ENCODE data around the gene SOX6. TPM values are rescaled to one million over a fixed set of nuclear protein-coding genes. Genes with fewer than 3 reads are reported as not detected.

Gene SOX6
- total and polyA plus RNA-seq, 2 of the 13 experiments (the other 11 are each of a cell fraction or from before 2014, with no cell fraction given), result 2.6 to 11.2 TPM

- TF ChIP-seq, protein P1, sequence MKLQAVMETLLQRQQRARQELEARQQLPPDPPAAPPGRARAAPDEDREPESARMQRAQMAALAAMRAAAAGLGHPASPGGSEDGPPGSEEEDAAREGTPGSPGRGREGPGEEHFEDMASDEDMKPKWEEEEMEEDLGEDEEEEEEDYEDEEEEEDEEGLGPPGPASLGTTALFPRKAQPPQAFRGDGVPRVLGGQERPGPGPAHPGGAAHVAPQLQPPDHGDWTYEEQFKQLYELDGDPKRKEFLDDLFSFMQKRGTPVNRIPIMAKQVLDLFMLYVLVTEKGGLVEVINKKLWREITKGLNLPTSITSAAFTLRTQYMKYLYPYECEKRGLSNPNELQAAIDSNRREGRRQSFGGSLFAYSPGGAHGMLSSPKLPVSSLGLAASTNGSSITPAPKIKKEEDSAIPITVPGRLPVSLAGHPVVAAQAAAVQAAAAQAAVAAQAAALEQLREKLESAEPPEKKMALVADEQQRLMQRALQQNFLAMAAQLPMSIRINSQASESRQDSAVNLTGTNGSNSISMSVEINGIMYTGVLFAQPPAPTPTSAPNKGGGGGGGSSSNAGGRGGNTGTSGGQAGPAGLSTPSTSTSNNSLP (IDR thresholded peaks at IDR 0.05; ENCODE audit: low read depth, low read length), result peak; percentile 52; the same call in 1 of the 2 replicates
- TF ChIP-seq JUN (CRISPR knock-in tag; IDR thresholded peaks at IDR 0.05) (peak; percentile 96), MXD4 (CRISPR knock-in tag; IDR thresholded peaks at IDR 0.05) (no peak), ZNF230 (CRISPR knock-in tag; IDR thresholded peaks at IDR 0.05) (no peak), ATF7 (IDR thresholded peaks at IDR 0.05) (no peak), ATF7 (CRISPR knock-in tag; IDR thresholded peaks at IDR 0.05) (peak; percentile 82; the same call in 1 of the 2 replicates), DMTF1 (CRISPR knock-in tag; IDR thresholded peaks at IDR 0.05) (no peak), HNF4A (CRISPR knock-in tag; IDR thresholded peaks at IDR 0.05) (peak; percentile 63), YEATS4 (CRISPR knock-in tag; IDR thresholded peaks at IDR 0.05; ENCODE audit: borderline replicate concordance) (no peak), ZNF326 (CRISPR knock-in tag; IDR thresholded peaks at IDR 0.05; ENCODE audit: borderline replicate concordance) (no peak), GABPB1 (CRISPR knock-in tag; IDR thresholded peaks at IDR 0.05) (peak; percentile 29; the same call in 1 of the 2 replicates), ZNF264 (CRISPR knock-in tag; IDR thresholded peaks at IDR 0.05) (peak; percentile 48; the same call in 1 of the 2 replicates), TBL1XR1 (IDR thresholded peaks at IDR 0.05; ENCODE audit: borderline replicate concordance, low read length, partially characterized antibody) (peak; percentile 25), NR3C1 (CRISPR knock-in tag; IDR thresholded peaks at IDR 0.05) (no peak), SIX4 (CRISPR knock-in tag; IDR thresholded peaks at IDR 0.05) (0 out of 2 replicates have a peak, but pooled peaks have one; percentile 23), SNRNP70 (IDR thresholded peaks at IDR 0.05; ENCODE audit: low read depth, low read length) (no peak), ZNF800 (CRISPR knock-in tag; IDR thresholded peaks at IDR 0.05) (0 out of 2 replicates have a peak, but pooled peaks have one; percentile 9)
- TF ChIP-seq, protein P2, sequence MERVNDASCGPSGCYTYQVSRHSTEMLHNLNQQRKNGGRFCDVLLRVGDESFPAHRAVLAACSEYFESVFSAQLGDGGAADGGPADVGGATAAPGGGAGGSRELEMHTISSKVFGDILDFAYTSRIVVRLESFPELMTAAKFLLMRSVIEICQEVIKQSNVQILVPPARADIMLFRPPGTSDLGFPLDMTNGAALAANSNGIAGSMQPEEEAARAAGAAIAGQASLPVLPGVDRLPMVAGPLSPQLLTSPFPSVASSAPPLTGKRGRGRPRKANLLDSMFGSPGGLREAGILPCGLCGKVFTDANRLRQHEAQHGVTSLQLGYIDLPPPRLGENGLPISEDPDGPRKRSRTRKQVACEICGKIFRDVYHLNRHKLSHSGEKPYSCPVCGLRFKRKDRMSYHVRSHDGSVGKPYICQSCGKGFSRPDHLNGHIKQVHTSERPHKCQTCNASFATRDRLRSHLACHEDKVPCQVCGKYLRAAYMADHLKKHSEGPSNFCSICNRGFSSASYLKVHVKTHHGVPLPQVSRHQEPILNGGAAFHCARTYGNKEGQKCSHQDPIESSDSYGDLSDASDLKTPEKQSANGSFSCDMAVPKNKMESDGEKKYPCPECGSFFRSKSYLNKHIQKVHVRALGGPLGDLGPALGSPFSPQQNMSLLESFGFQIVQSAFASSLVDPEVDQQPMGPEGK (CRISPR knock-in tag; IDR thresholded peaks at IDR 0.05), result peak; percentile 74
Measured at GRCh38 chr11:16154715-16155396, 201.5 kb downstream of the SOX6 start (continued).
